ENCODE data around the gene DEFB126. TPM values are rescaled to one million over a fixed set of nuclear protein-coding genes. Genes with fewer than 3 reads are reported as not detected.

Gene DEFB126
- total and polyA plus RNA-seq, 2 of the 13 experiments (the other 11 are each of a cell fraction or from before 2014, with no cell fraction given) = not detected

- TF ChIP-seq HMGXB4 (CRISPR knock-in tag; IDR thresholded peaks at IDR 0.05; ENCODE audit: borderline replicate concordance in 1 of 2, low read depth in 1 of 2) (peak in 1 of 2 experiments; percentile 81; a peak in 2 of 4 replicates), NAIF1 (CRISPR knock-in tag; IDR thresholded peaks at IDR 0.05; ENCODE audit: borderline replicate concordance) (no peak), AHDC1 (CRISPR knock-in tag; IDR thresholded peaks at IDR 0.05; ENCODE audit: borderline replicate concordance) (no peak), CTCF (CRISPR knock-in tag; IDR thresholded peaks at IDR 0.05) (peak; percentile 84), THAP11 (CRISPR knock-in tag; IDR thresholded peaks at IDR 0.05) (peak; percentile 63), ELF1 (CRISPR knock-in tag; IDR thresholded peaks at IDR 0.05) (peak; percentile 39; the same call in 1 of the 2 replicates), DMTF1 (CRISPR knock-in tag; IDR thresholded peaks at IDR 0.05) (no peak), KLF12 (CRISPR knock-in tag; IDR thresholded peaks at IDR 0.05; ENCODE audit: borderline replicate concordance) (0 out of 2 replicates have a peak, but pooled peaks have one; percentile 64)
- TF ChIP-seq, protein P1, sequence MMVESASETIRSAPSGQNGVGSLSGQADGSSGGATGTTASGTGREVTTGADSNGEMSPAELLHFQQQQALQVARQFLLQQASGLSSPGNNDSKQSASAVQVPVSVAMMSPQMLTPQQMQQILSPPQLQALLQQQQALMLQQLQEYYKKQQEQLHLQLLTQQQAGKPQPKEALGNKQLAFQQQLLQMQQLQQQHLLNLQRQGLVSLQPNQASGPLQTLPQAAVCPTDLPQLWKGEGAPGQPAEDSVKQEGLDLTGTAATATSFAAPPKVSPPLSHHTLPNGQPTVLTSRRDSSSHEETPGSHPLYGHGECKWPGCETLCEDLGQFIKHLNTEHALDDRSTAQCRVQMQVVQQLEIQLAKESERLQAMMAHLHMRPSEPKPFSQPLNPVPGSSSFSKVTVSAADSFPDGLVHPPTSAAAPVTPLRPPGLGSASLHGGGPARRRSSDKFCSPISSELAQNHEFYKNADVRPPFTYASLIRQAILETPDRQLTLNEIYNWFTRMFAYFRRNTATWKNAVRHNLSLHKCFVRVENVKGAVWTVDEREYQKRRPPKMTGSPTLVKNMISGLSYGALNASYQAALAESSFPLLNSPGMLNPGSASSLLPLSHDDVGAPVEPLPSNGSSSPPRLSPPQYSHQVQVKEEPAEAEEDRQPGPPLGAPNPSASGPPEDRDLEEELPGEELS (CRISPR knock-in tag; IDR thresholded peaks at IDR 0.05) = 0 out of 2 replicates have a peak, but pooled peaks have one; percentile 65
Observed at GRCh38 chr20:137668-138490, 4.5 kb upstream of the DEFB126 start (continued).

Measured in HepG2 (cell line).